HG03196 (cell line): ENCODE data around the gene AMBRA1.
"Not testable (repeated sequence)": the region's sequence is repeated elsewhere in the genome, so short reads cannot be mapped to it uniquely, and the experiment has no call there.

Source experiments
- ATAC-seq: cut with Tn5 transposase; IDR thresholded peaks from one replicate; pipeline ENCODE4 v1.9.1; 2021; ENCODE audit not compliant: unreplicated experiment

The AMBRA1 gene

DNA sequence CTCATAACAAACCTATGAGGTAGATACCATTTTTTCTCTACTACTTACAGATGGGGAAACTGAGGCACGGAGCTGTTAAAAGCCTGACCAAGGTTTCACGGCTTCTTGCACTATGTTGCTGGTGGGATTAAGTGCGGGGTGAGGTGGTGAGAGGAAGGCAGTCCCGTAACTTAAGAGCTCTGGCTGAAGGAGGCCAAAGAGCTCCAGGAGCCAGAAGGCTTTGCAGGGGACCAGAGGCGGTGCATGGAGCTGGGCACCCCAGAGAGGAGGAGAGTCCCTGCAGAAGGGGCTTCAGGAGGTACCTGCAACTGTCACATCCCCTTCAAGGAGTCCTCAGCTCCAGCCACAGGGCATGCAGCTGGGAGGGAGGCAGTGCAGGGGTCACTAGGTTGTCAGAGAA lies 206.4 kb downstream of the AMBRA1 start:
- no peak for ATAC-seq

DNA sequence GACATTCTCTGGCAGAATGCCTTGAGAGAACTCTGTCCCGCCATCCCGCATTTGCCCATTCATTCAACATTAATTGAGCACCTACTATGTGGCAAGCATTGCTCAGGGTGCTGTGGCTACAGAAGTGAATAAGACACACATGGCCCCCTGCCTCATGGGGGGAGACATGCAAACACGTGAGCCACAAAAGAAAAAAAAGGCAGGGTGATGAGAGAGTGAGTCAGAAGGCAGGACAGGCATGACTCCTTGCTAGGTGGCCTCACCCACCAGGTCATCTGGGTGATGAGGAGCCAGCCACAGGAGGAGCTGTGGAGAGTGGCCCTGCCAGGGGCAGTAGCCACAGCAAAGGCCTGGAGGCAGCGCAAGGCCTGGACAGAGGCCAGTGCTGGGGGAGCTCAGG lies 207.1 kb downstream of the AMBRA1 start:
- no peak for ATAC-seq

DNA sequence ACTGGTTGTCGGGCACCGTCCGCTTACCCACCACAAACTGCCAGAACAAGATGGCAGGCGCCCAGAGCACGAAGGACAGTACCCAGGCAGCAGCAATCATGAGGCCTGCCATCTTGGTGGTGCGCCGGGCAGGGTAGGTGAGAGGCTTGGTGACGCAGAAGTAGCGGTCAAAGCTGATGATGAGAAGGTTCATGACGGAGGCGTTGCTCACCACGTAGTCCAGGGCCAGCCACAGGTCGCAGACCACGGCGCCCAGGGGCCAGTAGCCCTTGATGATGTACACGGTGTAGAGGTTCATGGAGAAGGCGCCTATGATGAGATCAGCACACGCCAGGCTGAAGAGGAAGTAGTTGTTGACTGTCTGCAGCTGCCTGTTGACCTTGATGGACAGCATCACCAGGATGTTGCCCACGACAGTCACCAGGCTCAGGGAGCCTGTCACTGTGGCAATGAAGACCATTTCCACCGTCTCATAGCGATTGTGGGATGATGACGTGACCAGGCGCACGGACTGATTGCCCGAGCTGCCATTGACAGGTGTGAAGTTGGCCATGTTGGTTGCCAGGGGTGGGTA lies 207.7 kb downstream of the AMBRA1 start:
- no peak for ATAC-seq

DNA sequence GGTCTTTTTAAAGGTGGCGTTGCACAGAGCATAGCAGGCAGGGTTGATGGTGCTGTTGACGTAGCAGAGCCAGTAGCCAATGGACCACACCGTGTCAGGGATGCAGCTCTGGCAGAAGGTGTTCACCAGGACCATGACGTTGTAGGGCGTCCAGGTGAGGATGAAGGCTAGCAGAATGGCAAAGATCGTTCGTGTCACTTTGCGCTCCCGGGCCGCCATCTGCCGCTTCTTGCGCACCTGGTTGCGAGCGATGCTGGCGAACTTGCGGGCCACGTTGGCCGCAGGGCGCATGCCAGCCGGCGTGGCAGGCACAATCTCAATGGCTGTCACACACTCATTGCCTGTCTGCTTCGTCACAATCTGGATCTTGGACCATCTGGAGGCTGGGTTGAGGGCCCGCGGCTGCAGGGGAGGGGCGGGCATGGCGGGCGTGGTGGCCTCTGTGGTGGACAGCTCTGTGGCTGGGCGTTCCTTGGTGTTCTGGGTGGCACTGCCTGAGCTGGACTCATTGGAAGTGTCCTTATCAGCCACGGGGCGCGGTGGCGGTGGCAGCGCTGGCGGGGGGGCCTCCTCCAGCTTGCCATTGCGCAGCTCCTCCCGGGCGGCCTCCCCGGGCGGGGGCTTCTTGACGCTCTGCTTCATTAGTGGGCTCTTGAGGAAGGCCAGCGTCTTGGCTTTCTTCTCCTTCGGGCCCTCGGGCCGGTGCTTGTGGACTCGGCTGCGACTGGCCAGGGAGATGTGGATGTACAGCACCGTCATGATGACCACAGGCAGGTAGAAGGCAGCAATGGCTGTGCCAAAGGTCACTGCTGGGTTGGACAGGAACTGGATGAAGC lies 208.4 kb downstream of the AMBRA1 start:
- no peak for ATAC-seq

DNA sequence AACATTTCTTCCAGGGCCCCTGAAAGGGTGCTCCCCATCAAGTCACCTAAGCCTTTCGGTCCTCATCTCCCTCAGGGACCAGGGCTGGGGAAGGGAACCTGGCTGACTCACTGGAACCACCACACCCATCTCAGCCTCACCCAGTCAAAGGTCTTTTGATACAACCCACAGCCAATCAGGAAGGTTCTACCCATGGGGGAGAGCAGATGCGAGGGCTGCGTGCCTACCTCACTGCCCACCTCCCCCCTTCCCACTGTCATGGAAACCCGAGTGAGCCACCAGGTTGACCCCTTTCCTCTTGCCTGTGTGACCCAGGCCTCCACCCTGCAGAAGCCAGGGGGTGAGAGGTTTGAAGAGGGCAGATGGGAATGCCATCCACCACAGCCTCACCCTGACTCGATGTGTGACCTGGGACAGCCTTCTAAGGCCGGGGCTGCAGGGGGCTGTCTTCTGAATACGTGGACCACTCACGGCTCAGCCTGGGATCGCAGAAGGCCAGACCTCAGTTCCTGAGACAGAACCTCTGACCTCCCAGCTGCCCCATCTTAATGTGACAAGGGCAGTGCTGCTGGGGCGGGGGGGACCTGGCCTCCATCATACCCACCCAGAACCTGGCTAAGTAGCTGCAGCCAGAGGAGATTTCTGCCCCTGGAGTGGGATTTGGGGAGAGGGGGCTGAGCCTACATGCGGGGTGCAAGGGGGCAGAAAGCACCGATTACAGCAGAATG lies 209.7 kb downstream of the AMBRA1 start:
- ATAC-seq, result no peak

DNA sequence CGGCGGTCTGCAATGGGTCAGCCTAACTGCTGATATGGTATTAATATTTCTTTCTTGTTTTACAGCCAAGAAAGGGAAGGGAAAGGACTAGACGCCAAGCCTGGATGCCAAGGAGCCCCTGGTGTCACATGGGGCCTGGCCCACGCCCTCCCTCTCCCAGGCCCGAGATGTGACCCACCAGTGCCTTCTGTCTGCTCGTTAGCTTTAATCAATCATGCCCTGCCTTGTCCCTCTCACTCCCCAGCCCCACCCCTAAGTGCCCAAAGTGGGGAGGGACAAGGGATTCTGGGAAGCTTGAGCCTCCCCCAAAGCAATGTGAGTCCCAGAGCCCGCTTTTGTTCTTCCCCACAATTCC lies 210.4 kb downstream of the AMBRA1 start:
- no peak for ATAC-seq

DNA sequence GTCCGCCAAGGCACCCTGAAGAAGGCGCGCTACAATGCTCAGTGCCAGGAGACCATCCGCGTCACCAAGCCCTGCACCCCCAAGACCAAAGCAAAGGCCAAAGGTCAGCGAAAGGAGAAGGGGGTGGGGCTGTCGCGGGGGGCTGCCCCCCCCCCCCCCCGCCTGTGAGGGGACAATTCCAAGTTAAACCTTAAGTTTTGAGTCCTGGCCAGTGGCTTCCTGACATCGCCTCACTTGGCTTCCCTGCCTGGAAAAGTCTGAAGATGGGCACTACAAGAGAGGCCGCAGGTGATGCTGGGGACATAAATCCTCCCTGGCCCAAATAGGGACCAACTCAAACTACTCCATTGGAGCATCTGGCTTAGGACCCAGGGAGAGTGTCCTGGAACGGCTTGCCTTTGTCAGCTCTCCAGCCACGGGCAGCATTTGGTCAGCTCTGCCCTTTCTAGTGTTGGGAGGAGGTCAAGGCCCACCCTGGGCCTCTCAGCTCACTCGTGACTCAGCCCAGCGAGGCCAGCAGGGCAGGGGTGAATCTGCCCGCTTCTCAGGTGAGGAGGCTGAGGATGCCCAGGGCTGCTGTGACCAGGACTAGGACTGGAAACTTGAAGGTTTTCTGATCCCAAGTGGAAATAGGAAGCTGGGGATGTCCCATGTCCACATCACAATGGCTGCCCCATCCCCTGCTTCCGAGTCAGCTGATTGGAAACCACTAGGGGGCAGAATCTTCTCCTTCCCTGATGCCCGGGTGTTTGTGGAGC lies 211.0 kb downstream of the AMBRA1 start:
- no peak for ATAC-seq

DNA sequence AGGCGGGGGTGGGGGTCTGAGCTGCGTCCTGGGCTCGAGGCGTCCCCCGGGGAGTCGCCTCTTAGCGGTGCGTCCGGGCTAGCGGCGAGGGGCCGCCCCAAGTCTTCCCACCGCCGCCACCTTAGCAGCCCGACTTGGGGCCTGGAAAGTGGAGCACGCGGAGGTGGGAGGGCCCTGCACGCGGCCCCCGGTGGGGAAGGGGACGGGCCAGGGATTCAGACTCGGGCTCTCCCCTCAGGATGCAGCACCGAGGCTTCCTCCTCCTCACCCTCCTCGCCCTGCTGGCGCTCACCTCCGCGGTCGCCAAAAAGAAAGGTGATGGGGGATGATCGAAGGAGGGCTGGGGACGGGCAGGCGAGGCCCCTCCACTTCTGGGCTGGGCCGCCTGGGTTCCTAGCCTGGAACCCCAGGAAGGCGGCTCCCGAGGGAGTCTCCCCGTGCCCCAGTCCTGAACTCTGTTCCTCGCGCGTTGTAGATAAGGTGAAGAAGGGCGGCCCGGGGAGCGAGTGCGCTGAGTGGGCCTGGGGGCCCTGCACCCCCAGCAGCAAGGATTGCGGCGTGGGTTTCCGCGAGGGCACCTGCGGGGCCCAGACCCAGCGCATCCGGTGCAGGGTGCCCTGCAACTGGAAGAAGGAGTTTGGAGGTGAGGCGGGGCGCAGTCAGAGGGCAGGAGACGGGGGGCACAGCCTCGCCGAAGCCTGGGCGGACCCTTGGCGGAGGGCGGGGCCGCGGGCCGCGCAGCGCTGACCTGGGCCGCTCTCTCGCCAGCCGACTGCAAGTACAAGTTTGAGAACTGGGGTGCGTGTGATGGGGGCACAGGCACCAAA lies 211.8 kb downstream of the AMBRA1 start:
- no peak for ATAC-seq

DNA sequence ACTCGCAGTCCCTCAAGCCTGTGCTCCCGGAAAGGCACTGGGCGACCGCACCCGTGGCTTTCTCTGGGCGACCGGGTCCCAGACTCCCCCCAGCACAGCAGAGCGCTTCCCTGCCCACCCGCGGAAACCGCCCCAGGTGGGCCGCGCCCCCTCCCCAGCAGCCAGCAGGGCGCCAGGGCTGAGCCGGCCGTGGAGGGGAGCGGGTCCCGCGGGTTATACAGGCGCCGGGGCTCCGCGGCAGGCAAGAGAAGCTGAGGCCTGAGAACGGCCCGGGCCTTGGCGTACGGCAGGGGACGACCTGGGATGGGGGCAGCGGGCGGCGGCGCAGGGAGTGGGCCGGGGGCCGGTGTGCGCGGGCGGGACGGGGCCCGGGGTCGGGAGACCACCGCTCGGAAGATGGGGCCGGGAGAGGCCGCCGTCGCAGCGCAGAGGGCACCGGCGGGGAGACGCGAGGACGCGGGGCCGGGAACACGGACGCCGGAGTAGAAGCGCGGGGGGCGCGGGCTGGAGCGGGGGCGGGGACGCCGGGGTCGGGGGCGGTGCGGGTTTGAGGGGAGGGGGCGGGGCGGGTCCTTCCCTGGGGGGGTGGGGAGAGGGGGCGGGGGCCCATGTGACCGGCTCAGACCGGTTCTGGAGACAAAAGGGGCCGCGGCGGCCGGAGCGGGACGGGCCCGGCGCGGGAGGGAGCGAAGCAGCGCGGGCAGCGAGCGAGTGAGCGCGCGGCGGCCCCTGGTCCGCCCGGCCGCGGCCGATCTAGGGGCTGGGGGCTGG lies 212.6 kb downstream of the AMBRA1 start, which contains the start of gene MDK:
Gene MDK (plus strand): TSS at position 622 of the 771 bp plus-strand sequence. CDS start 389 bp downstream, outside the sequence.
- ATAC-seq, result no peak

DNA sequence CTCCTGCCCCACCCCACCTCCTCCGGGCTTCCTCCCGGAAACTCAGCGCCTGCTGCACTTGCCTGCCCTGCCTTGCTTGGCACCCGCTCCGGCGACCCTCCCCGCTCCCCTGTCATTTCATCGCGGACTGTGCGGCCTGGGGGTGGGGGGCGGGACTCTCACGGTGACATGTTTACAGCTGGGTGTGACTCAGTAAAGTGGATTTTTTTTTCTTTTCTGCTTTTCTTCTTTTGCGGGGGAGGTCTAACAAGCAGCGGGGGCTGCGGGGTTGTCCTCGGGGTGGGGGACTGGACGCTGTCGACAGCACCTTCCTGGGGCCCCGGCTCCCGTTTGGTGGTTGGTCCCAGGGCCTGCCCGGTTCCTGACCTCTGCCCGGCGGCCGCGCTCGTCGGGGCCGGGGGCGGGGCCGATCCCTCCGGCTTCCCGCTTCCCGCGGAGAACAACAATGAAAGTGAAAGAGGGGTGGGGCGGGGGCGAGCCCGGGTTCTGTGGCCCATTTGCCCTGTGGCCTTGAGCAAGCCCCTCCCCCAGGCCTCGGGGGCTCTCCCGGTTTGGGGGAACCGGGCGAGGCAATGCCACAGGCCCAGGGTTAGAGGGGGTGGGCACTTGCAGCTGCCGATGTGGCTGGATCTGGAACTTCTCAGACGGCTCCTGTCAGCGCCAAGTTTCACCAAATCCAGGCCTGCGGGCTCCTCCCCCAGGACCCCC lies 213.3 kb downstream of the AMBRA1 start:
- no peak for ATAC-seq

DNA sequence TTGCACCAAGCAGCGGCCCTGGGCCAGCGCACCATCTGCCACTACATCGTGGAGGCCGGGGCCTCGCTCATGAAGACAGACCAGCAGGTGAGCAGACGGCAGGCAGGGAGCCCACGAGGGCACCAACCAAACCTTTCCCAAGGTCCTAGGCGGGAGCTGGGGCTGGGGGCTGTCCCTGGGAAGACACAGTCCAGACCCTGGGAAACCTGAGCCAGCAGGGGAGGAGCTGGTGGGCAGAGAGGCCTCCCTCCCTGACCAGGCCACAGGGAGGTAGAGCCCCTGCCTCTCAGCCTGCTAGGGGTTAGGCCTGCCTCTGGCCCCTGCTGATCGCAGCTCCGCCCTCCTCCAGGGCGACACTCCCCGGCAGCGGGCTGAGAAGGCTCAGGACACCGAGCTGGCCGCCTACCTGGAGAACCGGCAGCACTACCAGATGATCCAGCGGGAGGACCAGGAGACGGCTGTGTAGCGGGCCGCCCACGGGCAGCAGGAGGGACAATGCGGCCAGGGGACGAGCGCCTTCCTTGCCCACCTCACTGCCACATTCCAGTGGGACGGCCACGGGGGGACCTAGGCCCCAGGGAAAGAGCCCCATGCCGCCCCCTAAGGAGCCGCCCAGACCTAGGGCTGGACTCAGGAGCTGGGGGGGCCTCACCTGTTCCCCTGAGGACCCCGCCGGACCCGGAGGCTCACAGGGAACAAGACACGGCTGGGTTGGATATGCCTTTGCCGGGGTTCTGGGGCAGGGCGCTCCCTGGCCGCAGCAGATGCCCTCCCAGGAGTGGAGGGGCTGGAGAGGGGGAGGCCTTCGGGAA lies 214.1 kb downstream of the AMBRA1 start:
- not testable (repeated sequence) for ATAC-seq

DNA sequence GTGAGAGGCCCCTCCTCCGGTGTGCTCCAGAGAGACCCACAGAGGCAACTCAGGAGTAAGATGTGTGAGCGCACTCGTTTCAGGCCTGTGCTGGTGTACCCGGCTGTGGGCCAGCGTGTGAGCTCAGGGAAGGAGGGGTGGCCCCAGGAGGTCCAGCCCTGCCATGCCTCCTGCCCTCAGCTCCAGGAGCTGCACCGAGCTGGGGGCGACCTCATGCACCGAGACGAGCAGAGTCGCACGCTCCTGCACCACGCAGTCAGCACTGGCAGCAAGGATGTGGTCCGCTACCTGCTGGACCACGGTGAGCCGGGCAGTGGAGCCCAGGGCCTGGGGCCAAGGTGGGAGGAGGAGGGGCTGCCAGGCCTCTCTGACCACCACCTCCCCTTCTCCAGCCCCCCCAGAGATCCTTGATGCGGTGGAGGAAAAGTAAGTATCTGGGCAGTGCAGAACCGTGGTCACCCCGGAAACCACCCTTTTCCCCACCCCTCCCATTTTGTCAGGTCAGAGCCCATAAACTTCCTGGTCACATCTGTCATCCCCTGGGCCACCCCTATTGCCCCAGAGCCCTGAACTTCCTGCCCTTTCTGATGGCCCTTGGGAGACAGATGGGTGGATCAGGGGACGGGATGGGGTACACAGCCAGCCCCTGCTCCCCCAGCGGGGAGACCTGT lies 214.9 kb downstream of the AMBRA1 start:
- ATAC-seq, result no peak

DNA sequence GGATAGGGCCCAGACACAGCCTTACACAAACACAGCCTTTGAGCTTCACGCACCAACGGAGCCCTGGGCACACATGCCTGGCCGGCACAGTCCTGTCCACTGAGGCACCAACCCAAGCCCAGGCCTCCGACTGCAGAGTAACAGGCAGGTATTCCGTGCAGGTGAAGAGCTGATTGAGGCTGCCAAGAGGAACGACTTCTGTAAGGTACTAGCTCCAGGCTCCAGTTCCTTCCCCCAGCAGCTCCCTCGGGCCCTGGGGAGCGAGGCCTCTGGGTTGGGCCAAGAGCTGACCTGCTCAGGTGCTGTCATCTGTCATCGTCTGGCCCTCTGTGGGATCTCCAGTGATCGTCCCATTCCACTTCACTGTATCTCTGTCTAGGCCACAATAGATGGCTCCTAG lies 215.5 kb downstream of the AMBRA1 start:
- ATAC-seq, result no peak

DNA sequence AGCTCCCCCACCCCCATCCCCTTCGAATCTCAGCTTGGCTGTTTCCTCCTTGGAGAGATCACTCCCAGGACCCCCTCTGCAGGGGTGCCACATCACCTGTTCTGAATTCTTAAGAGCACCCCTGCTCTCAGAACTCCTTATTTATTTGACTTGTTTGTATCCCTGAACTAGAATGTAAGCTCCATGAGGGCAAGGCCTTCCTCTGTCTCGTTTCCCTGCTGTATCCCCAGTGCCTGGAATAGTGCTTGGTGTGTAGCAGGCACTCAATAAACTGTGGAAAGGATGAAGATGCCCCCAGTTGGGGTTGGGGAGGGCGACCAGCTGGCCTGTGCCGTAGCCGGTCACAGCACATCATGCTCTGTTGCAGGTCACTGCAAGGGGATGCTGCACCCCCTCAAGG lies 216.0 kb downstream of the AMBRA1 start:
- no peak for ATAC-seq

DNA sequence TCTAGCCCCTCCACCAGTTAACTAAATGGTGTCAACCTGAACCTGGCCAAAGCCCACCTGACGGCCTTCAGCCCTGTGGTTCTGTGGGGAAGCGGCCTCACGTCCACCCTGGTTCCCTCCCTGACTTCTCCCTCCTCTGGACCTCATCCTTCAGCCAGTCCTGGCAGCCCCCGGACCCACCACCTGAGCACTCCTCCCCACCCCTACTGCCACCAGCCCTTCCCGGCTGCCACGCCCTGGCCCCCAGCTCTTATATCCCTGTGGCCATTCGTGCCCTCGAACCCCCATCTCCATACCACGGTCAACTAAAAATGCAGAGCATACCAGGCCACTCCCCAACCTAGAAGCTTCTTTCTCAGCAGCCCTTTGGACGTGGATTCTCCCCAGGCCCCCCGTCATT lies 216.5 kb downstream of the AMBRA1 start:
- ATAC-seq, result no peak

DNA sequence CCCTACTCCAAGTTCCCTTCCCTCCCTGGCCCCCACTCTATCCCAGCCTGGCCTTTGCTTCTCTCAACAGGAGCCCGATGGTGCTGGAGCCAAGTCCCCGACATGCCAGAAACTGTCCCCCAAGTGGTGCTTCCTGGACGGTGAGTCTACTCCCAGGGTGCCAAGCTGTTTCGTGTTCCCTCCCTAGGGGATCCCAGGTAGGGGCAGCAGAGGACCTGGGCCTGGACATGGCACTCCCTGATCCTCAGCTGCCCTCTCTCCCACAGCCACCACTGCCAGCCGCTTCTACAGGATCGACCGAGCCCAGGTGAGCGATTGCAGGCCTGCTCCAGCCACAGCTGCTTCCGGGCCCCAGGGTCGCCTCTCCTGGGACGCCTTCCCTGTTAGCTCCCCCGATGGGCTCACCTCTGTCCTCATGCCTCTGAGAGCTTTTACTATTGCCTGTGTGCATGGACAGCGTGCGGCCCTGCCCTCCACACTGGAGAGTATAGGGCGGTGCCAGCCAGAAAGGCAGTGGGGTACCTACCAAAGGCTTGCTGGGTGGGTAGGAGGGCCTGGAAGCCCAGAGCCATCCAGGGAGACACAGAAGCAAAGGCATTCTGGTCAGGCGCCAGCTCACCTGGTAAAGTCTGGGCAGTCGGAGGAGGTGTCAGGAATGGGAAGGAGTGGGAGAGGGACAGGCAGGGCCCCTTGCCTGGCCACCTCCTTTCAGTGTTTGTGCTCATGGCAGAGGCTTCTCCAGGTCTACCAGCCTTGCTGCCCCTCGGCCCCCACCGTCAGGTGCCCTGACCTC lies 217.4 kb downstream of the AMBRA1 start:
- ATAC-seq, result no peak
